ENCODE results near the gene COPE.
A peak's percentile ranks its signal among the peaks of the same experiment; 100 is the strongest.
"Not testable (repeated sequence)": the region's sequence is repeated elsewhere in the genome, so short reads cannot be mapped to it uniquely, and the experiment has no call there.

COPE gene

DNA sequence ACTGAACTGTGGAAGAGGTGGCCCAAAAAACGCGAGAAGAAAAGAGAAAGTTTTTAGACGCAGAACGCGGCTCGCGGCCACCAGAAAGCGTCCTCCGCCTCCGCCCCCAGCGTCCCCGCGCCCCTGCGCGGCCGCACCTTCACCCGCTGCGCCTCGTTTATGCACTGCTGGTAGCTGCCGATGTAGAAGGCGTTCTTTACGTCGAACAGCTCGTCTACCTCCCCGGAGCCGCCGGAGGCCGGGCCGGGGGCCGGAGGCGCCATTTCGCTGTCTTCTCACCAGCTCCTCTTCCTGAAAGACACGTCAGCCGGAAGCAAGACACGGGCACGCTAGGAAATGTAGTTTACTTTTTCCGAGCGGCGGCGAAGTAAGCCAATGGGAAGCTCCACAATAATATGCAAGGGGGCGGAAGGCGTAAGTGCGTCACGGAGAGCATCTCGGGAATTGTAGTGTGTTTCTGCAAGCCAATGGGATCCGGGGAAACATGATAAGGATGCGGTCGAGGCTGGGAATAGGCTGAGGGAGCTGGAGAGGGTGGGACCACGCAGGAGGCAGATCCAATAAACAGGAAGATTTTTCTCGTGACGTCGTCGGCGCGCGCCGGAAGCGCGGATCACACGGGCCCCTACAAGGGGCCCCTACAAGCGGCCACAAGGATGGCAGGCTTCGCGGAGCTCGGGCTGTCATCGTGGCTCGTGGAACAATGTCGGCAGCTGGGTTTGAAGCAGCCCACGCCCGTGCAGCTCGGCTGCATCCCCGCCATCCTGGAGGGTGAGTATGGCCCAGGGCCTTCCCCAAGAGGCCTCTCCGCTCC is at the start of gene COPE, which contains the start of gene DDX49:
Gene COPE (minus strand): TSS at position 302 of the 814 bp plus-strand sequence. CDS start 39 bp downstream, at position 263.
Gene DDX49 (plus strand): TSS at position 630 of the 814 bp plus-strand sequence. CDS start 27 bp downstream, at position 657.
- DNase-seq (ENCODE audit: low read depth), result peak; percentile 98

DNA sequence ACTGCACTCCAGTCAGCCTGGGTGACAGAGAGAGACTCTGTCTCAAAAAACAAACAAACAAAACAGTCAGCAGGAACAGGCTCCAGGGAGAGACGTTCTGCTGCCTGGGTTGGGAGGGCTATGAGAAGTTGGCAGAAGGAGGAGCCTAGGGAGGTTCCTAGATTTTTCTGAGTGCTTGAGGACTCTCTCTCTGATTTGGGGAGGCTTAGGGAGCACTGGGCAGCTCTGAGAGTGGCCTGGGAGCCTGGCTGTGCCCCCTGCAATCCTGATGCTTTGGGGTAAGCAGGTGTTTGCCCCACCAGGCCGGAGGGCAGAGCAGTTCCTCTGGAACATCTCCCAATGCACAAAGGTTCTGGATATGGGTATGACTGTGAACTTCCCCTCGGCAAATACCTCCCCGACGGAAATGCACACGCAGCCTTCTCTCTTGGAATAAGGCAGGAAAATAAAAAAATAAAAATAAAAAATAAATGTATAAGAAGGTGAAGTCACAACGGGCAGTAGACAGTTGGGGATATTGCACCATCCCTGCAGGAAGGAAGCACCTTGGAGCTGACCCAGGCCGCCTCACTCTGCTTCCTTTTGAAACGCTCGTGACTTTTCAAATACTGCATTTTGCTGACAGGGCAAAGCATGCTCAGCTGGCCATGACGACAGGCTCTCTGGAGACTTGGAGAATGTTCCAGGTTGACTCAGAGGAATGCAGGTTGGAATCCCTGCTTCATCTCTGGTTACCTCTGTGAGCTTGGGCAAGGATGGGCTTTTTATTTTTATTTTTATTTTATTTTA is 48.4 kb upstream of the COPE start:
- no peak for DNase-seq (ENCODE audit: low read depth)

DNA sequence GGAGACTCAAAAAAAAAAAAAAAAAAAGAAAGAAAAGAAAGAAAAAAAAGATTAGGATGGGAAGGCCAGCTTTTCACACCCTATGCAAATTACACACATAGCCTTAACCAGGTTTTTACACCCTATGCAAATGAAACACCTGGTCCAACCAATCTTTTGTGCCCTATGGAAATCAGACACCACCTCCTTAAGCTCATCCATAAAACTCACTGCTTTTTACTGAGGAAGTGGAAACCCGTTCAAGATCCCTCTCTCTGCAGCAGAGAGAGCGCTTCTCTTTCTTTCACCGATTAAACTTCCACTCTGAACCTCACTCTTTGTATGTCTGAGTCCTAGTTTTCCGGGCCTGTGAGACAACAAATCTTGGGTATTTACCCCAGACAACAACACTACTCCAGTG is 47.1 kb upstream of the COPE start:
- DNase-seq (ENCODE audit: low read depth), result no peak

DNA sequence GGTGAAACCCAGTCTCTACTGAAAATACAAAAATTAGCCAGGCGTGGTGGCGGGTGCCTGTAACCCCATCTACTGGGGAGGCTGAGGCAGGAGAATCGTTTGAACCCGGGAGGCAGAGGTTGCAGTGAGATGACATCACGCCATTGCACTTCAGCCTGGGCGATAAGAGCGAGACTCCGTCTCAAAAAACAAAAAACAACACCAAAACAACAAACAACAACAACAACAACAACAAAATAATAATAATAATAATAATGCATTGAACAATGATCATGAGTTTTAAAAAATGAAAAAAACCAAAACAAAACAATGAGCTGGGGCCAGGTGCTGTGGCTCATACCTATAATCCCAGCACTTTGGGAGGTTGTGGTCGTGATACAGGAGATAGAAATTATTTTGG is 44.9 kb upstream of the COPE start:
- DNase-seq (ENCODE audit: low read depth), result no peak

DNA sequence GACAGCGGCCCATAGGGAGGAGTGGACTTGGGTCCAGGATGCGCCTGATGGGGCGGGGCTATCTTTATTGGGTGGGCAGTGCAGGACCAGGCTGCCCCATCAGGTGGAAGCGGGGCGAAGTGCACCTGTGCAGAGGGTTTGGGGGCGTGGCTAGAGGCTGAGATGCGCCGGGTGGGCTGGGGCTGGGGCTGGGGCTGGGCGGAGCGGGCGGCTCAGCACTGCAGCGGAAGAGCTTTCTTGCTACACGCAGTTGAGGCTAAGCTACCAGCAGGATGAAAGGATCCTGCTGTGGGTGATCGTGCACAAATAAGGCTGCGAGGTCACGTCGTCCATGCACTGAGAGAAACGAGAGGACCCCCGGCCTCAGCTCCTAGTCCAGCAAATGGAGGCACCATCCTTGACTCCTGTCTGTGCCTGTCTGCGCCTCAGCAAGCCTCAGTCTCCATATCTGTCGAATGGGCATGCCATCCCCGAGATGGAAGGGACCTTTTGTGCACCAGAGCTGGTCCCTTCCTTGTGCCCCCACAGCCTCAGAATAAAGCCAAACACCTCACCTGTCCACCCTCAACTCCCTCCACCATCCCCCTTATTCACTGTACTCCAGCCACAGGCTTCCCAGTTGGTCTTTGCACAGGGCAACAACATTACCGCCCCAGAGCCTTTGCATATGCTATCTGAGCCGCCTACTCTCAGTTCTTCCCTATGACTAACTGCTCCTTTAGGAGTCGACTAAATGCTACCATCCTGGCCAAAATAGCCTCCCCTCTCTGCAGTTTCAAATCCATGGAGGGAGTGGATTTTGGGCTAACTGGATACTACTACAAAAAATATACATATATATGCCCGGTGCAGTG is 42.8 kb upstream of the COPE start:
- DNase-seq (ENCODE audit: low read depth), result no peak

DNA sequence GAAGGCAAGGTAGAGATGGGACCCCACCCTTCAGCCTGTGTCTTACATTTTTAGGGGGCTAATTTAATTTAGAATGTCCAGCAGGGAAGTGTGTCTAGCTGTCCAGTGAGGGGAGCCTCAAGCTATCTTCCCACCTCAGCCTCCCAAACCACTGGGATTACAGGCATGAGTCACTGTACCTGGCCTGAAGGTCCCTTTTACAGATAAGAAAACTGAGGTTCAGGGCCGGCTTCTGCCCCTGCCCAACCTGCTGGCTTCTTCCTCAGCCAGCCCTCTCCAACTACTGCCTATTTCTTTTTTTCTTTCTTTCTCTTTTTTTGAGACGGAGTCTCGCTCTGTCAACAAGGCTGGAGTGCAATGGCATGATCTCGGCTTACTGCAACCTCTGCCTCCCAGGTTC is 41.2 kb upstream of the COPE start:
- DNase-seq (ENCODE audit: low read depth), result no peak

DNA sequence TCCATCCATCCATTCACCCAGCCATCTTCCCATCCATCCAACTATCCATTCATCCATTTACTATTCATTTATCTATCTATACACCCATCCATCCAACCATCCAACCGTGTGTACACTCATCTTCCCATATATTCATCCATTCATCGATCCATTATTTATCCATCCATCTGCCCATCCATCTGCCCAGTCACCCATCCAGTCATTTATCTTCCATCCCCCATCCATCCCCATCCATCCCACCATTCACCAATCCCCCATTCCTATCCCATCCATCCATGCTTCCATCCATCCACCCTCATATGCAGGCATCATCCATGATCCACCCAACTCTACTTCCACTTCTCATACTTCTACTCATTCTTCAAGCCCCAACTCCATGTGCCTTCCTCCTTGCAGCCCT is 35.9 kb upstream of the COPE start:
- no peak for DNase-seq (ENCODE audit: low read depth)

DNA sequence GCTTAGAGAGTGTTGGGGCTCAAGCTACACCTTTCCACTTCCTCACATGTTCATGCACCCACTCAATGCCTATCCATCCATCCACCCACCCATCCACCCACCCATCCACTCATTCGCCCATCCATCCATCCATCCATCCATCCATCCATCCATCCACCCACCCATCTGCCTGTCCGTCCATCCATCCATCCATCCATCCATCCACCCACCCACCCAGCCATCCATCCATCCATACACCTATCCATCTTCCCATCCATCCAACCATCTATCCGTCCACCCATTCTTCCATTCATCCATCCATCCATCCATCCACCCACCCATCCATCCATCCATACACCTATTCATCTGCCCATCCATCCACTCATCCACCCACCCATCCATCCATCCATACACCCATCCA is 34.9 kb upstream of the COPE start:
- DNase-seq (ENCODE audit: low read depth), result no peak

DNA sequence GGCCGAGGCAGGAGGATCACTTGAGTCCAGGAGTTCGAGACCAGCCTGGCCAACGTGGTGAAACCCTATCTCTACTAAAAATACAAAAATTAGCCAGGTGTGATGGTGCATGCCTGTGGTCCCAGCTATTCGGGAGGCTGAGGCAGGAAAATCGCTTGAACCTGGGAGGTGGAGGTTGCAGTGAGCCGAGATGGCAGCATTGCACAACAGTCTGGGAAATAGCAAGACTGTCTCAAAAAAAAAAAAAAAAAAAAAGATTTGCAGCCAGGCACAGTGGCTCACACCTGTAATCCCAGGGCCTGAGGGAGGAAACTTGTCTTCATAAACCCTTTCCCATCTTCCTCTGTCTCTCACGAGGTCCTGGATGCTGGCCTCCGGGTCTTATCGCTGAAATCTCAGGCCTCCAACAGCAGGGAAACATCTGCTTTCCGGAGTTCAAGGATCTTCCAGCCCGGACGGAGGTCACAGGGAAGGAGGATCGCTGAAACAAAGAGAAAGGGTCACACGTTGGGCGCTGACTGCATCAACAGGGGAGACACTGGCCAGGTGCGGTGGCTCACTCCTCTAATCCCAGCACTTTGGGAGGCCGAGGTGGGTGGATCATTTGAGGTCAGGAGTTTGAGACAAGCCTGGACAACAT is 33.3 kb upstream of the COPE start:
- not testable (repeated sequence) for DNase-seq (ENCODE audit: low read depth)

DNA sequence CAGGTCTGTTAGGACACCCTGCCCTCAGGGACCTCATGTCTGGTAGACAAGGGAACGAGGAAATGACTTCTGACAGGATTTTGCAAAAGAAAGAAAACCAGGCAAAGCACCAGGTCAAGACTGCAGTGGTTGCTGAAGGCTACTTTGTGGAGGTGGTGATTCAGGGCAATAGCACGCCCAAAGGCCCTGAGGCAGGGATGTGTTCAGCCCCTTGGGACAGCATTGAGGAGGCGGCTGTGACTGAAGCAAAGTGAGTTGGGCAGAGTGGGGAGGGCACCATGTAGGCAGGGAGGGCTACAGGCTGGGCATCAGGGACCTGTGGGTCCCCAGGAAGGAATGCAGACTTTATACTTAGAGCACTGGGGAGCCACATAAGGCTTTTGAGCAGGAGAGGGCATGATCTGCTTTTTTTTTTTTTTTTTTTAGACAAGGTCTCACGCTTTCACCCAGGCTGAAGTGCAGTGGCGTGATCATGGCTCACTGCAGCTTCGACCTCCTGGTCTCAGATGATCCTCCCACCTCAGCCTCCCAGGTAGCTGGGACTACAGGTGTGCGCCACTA is 32.6 kb upstream of the COPE start:
- DNase-seq (ENCODE audit: low read depth), result no peak

DNA sequence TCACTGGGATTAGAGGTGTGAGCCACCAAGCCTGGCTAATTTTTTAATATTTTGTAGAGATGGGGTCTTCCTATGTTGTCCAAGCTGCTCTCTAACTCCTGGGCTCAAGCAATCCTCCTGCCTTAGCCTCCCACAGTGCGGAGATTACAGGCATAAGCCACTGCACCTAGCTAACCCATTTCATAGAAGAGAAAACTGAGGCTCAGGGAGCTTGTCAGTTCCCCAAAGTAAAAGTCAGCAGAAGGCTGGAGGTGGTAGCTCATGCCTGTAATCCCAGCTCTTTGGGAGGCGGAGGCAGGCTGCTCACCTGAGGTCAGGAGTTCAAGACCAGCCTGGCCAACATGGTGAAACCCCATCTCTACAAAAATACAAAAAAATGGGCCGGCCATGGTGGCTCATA is 30.7 kb upstream of the COPE start:
- no peak for DNase-seq (ENCODE audit: low read depth)

DNA sequence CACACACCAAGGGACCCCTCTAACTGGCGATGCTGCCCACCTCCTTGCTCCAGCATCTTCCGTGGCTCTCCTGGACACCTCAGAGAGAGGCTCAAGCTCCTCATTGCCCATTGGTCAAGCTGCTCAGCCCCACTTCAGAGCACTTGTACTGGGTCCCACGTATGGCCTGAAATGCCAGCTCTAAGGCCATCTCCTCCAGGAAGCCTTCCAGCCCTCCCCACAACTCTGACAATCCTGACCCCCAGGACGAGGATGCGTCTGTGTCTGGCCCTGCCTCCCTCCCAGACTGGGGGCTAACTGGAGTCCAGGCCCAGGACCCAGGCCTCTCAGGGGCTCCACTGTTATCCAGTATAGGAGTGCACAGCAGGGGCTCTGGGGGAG is 29.8 kb upstream of the COPE start:
- DNase-seq (ENCODE audit: low read depth), result no peak

DNA sequence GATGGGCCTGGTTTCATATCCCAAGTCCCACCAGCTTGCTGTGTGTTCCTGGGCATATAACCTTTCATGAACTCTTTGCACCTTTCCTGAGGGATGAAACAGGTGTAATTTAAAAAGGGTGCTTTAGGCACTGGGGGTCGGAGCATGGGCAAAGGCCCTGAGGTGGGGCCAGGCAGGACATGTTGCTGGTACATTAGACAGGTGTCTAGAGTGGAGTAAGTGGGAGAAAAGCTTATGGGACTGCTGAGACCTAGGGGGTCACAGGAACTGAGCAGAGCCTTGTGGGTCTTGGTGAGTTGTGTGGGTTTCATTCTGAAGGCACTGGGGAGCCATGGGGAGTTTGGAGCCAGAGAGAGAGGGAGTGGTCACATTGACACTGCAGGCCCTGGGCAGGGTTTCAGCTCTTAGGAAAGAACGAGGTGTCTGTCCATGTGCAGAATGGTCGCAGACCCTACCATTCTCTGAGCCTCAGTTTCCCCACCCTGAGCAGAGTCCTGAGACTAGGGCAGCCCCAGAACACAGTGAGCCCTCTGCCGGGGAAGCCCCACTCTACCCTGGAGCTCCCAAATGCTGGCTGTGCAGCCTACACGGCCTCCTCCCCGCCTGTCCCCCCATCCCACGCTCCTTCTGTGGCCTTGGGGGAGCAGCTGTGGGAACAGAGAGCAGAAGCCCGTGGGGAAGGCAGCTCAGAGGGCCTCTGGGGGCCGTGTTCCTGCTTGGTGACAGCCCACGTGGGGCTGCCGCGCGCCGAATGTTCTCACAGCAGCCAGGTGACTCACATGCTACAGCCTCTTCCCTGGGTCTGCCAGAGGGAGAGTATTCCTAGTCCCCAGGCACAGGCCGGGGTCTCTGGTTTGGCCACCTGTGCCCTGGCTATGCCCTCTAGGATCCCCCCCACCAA is 29.1 kb upstream of the COPE start:
- DNase-seq (ENCODE audit: low read depth), result no peak

DNA sequence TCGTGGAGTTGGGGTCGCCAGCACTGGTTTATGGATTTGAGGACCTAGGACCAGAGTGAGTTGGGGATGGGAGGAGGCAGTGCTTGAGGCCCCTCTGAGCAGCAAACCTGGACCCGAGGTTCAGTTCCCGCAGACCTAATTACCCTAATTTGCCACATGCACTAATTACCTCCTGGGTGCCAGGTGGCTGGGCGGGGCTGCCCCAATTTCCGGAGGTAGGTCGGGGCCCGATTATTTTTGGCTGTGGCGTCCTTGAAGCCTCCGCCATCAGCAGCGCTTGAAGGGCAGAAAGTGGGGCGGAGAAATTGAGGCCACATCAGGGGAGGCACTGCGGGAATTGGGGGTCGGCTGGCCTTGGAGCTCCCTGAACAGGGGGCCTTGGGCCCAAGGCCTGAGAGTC is 27.7 kb upstream of the COPE start:
- no peak for DNase-seq (ENCODE audit: low read depth)

DNA sequence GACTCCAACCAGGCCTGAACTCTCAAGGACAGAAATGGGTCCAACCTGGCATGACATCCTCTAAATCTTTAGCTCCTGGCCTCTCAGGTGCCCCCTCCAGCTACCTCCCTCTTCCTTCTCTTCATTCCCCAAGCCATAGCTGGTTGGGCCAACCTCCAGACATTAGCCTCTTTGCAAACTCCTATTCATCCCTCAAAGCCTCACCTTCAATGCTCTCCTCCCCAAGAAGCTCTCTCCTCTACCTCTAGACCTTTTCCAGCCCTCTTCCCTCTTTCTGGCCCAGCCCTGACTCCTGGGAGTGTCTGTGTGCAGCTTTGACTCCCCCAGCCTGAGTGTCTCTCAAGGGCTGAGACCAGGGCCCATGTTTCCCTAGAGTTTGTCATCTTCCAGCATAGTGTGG is 27.1 kb upstream of the COPE start:
- DNase-seq (ENCODE audit: low read depth), result no peak

DNA sequence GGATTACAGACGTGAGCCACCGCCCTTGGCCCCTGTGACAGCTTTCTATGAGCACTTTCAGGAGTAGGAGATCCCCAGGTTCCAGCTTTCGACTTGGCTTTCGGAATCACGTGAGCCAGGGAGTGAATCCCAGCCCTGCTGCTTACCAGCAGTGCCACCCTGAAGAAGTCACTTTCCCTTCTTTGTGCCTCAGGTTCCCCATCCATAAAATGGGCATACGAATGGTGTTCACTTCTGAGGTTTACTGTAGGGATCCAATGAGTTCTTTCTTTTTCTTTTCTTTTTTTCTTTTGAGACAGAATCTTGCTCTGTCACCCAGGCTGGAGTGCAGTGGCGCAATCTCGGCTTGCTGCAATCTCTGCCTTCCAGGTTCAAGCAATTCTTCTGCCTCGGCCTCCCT is 26.1 kb upstream of the COPE start:
- DNase-seq (ENCODE audit: low read depth), result no peak

DNA sequence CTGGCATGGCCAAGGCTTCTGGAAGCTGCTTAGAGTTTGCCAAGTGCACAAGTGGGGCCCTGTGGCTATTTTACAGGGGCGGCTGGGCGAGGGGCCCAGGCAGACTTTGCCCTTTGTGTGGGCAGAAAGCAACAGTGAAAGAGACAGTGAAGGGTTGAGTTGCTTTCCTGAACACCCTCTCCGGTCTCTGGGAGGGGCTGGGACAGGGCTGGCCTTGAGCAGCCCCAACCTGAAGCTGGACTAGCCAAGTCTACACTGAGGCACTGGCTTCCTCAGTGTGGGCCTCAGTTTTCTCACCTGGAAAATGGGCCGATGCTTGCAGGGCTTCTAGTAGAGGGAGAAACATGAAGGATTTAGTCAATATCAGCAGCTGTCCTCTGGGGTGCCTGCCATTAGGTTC is 24.3 kb upstream of the COPE start:
- no peak for DNase-seq (ENCODE audit: low read depth)

DNA sequence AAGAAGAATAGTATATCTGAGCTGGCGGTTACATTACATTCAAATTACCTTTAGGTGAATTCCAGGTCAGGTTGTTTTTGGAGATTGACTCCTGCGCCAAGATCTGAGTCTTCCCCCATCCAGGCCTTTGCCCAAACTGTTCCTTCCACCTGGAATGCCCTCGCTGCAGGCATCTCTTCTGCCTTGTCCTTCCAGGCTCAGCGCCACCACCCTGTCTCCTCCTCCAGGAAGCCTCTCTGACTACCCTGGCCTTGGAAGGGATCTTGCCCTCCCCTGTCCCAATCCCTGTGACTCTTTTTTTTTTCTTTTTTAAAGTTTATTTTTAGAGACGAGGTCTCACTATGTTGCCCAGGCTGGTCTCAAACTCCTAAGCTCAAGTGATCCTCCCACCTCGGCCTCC is 23.5 kb upstream of the COPE start:
- no peak for DNase-seq (ENCODE audit: low read depth)

DNA sequence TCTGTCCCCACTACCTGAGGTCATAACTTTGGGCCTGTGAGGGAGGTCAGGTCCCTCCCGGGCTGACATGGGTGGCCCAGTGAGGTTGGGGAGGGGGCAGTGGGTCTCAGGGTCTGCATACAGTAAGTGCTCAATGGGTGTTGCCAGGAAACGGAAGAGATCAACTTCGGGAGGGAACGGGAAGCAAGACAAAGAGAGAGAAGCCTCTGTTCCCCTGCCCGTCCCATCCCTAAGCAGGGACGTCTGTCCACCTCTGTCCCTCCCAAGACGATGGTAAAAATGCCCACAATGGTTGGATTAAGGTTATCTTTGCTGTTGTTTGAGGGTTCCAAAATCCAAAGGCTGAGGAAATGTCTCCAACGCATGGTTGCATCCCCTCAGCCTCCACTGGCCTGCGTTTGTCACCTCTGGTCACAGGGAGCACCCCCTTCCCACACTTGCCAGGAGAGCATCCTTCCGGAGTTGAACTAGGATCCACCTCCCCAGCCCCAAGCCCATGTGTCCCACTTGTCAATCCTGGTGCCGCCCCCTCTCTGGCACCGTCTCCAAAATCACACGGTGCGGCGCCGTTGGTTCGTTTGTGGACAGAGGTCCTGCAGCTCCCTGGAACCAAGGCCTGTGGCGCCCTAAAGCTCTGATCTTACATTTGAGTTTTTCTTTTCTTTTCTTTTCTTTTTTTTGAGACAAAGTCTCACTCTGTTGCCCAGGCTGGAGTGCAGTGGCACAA is 22.6 kb upstream of the COPE start:
- DNase-seq (ENCODE audit: low read depth), result no peak
